Stimulated activated CD4-positive, alpha-beta T cell treated with anti-CD3 and anti-CD28 coated beads, Interleukin-4, amount 100 ng/mL, for 24 hours (primary cell): ENCODE measurements around the gene MSH2.
"Not testable (repeated sequence)": the region's sequence is repeated elsewhere in the genome, so short reads cannot be mapped to it uniquely, and the experiment has no call there.

ENCODE experiments used
- DNase-seq: peaks from one replicate; pipeline ENCODE4 v3.0.0-alpha.2; 2020

MSH2 gene

GRCh38 chr2:47414682-47415458 is 11.9 kb downstream of the MSH2 start:
- DNase-seq = no peak

- DNase-seq = no peak
These were observed 17.3 kb downstream of the MSH2 start for GRCh38 chr2:47420214-47420613.

GRCh38 chr2:47420683-47421082 is 17.7 kb downstream of the MSH2 start:
- not testable (repeated sequence) for DNase-seq

- DNase-seq = no peak
These were observed 19.1 kb downstream of the MSH2 start for GRCh38 chr2:47422016-47422415.

GRCh38 chr2:47422560-47422959 is 19.6 kb downstream of the MSH2 start:
- no peak for DNase-seq

GRCh38 chr2:47426786-47427185 is 23.8 kb downstream of the MSH2 start:
- DNase-seq = no peak

GRCh38 chr2:47429795-47430194 is 26.8 kb downstream of the MSH2 start:
- no peak for DNase-seq

GRCh38 chr2:47433006-47433405 is 30.1 kb downstream of the MSH2 start:
- not testable (repeated sequence) for DNase-seq

- not testable (repeated sequence) for DNase-seq
These were observed 30.5 kb downstream of the MSH2 start for GRCh38 chr2:47433445-47433844.

GRCh38 chr2:47437287-47437686 is 34.3 kb downstream of the MSH2 start:
- no peak for DNase-seq

- DNase-seq = no peak
These were observed 35.1 kb downstream of the MSH2 start for GRCh38 chr2:47438106-47438505.

GRCh38 chr2:47438783-47439182 is 35.8 kb downstream of the MSH2 start:
- no peak for DNase-seq

GRCh38 chr2:47451790-47452189 is 48.8 kb downstream of the MSH2 start:
- DNase-seq = no peak

- no peak for DNase-seq
These were observed 49.8 kb downstream of the MSH2 start for GRCh38 chr2:47452761-47453160.

GRCh38 chr2:47454818-47455217 is 51.9 kb downstream of the MSH2 start:
- DNase-seq = not testable (repeated sequence)

GRCh38 chr2:47455411-47455810 is 52.5 kb downstream of the MSH2 start:
- no peak for DNase-seq

GRCh38 chr2:47456851-47457250 is 53.9 kb downstream of the MSH2 start:
- no peak for DNase-seq

GRCh38 chr2:47457268-47457667 is 54.3 kb downstream of the MSH2 start:
- no peak for DNase-seq

- no peak for DNase-seq
These were observed 56.1 kb downstream of the MSH2 start for GRCh38 chr2:47459021-47459420.

- DNase-seq = no peak
These were observed 57.8 kb downstream of the MSH2 start for GRCh38 chr2:47460766-47461165.

GRCh38 chr2:47471429-47472116 is 68.6 kb downstream of the MSH2 start:
- no peak for DNase-seq

- no peak for DNase-seq
These were observed 76.9 kb downstream of the MSH2 start for GRCh38 chr2:47479863-47480262.

GRCh38 chr2:47483191-47483590 is 80.2 kb downstream of the MSH2 start:
- no peak for DNase-seq

- no peak for DNase-seq
These were observed 81.4 kb downstream of the MSH2 start for GRCh38 chr2:47484396-47484795.

GRCh38 chr2:47485177-47485576 is 82.2 kb downstream of the MSH2 start:
- no peak for DNase-seq
